Mammary epithelial cell (primary cell): ENCODE measurements around the gene ABCC5.

Experiments
- EZH2 ChIP-seq: IDR thresholded peaks from 2 replicates; pipeline ENCODE4 v1.6.1; 2012; ENCODE audit warnings: low read length, inconsistent platforms, borderline replicate concordance
- TF ChIP-seq, protein P1 (sequence below), 2 donors: IDR thresholded peaks in 1 of 2; conservative IDR thresholded peaks in 1 of 2; 2 replicates each; pipeline ENCODE4 v1.5.1; 2011 to 2012; ENCODE audit warnings: inconsistent platforms in 2 of 2, low read length in 2 of 2, mild to moderate bottlenecking in 2 of 2, control low read depth in 1 of 2, low read depth in 1 of 2; ENCODE audit not compliant: insufficient read depth in 1 of 2; ENCODE audit errors: extremely low read depth in 1 of 2

DNA sequence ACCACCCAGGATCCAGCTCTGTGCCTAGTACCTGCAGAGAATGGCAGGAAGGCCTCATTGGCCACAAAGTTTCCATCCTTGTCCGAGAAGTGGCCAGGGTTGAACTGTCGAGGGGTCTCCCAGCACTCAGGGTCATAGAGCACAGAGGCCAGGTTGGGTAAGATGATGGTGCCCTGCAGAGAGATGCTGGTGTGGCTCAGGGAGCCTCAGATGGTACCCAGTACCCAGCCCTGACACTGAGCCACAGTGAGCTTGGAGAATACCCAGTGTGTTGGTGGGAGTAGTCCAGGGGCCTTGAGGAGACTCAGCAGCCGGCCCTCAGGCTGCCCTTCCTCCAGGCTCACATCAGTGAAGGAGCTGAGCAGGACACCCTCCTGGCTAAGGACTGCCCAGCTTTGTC, 121.5 kb downstream of the ABCC5 start:
- TF ChIP-seq, protein P1, sequence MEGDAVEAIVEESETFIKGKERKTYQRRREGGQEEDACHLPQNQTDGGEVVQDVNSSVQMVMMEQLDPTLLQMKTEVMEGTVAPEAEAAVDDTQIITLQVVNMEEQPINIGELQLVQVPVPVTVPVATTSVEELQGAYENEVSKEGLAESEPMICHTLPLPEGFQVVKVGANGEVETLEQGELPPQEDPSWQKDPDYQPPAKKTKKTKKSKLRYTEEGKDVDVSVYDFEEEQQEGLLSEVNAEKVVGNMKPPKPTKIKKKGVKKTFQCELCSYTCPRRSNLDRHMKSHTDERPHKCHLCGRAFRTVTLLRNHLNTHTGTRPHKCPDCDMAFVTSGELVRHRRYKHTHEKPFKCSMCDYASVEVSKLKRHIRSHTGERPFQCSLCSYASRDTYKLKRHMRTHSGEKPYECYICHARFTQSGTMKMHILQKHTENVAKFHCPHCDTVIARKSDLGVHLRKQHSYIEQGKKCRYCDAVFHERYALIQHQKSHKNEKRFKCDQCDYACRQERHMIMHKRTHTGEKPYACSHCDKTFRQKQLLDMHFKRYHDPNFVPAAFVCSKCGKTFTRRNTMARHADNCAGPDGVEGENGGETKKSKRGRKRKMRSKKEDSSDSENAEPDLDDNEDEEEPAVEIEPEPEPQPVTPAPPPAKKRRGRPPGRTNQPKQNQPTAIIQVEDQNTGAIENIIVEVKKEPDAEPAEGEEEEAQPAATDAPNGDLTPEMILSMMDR (conservative IDR thresholded peaks at IDR 0.05 in 1 of 2, IDR thresholded peaks at IDR 0.05 in 1 of 2; ENCODE audit: extremely low read depth in 1 of 2, insufficient read depth in 1 of 2, low read depth in 1 of 2, low read length in 2 of 2) = no peak
- TF ChIP-seq EZH2 = no peak
